ENCODE results near the gene MAP7.

- no peak for TF ChIP-seq CTCF (IDR thresholded peaks at IDR 0.05 in 8 of 11, conservative IDR thresholded peaks at IDR 0.05 in 3 of 11)
- TF ChIP-seq POLR2A (IDR thresholded peaks at IDR 0.05): no peak
These were observed 49.8 kb downstream of the MAP7 start for GRCh38 chr6:136500414-136500813.
